Activated CD4-positive, alpha-beta T cell treated with anti-CD3 and anti-CD28 coated beads, Interleukin-2, amount 10 ng/mL, durations not matched to agents 7 days and 5 days (primary cell): ENCODE data around the gene NMNAT2. TPM values are rescaled to one million over a fixed set of nuclear protein-coding genes. Genes with fewer than 3 reads are reported as not detected.
"Not testable (repeated sequence)": the region's sequence is repeated elsewhere in the genome, so short reads cannot be mapped to it uniquely, and the experiment has no call there.

Source experiments
- CTCF ChIA-PET: fragments of 350-600 bp; sonication (Branson Sonifier 250); formaldehyde crosslinking; loops from one replicate; lab custom pipeline; 2021; ENCODE audit warnings: antibody characterized with exemption; lab: Charles Lee
- POLR2A ChIA-PET: fragments of 350-600 bp; sonication (Branson Sonifier 250); formaldehyde crosslinking; loops from one replicate; lab custom pipeline; 2021; ENCODE audit warnings: antibody characterized with exemption; lab: Charles Lee
- DNase-seq: peaks from one replicate; pipeline ENCODE4 v3.0.0-alpha.2; 2020
- H3K27ac Mint-ChIP-seq: one replicate; pipeline ENCODE4 v1.8.0; 2021; ENCODE audit warnings: mild to moderate bottlenecking, moderate library complexity, mixed read lengths
- H3K27me3 Mint-ChIP-seq: one replicate; pipeline ENCODE4 v1.8.0; 2021; ENCODE audit warnings: mixed read lengths
- H3K36me3 Mint-ChIP-seq: one replicate; pipeline ENCODE4 v1.8.0; 2021; ENCODE audit warnings: low read depth, mixed read lengths
- H3K4me1 Mint-ChIP-seq: one replicate; pipeline ENCODE4 v1.8.0; 2021; ENCODE audit warnings: mixed read lengths
- H3K4me3 Mint-ChIP-seq: one replicate; pipeline ENCODE4 v1.8.0; 2021; ENCODE audit warnings: mild to moderate bottlenecking, moderate library complexity, mixed read lengths
- H3K9me3 Mint-ChIP-seq: one replicate; pipeline ENCODE4 v1.8.0; 2021; ENCODE audit warnings: mixed read lengths
- total RNA-seq, 2 experiments: library from RNA; stranded (reverse); gene quantifications; one replicate each; pipeline ENCODE4 v1.2.3, GENCODE V29; 2021

NMNAT2 gene
- total RNA-seq, 2 experiments from 2014 or later = not detected

DNA sequence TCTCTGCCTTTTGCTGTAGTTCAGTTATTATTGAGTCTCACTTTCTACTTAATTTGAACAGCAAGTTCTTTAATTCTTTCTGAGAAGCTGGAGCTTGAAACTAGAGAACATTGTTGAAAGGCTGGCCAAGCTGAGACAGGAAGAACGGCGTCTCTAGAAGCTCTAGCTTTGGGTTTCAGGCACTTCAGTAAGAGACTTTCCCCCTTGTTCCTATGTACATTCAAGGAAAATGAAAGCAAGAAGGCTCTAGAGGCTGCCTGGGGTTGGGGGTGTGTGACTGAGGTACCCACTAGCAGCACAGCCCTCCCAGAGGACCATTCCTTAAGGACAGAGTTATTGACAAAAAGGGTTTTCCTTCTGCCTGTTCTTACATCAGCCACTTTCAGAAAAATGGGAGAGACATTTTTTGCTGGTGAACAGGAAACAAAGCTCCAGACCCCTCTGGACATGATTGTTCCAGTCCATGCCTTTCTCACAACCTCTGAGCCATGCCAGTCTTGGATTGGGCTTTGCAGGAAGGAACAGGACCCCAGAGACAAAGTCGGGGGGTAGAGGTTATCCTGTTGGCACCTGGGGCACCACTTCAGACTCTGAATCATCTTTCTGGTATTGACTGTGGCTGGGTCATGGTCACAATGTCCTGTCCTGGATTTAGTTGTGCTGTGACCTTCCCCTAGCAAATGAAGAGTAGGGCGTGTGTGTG is 169.0 kb downstream of the NMNAT2 start:
- no peaks in the 10 kb centered on the region for H3K4me1 Mint-ChIP-seq
- peaks cover 10% of the 10 kb centered on the region for H3K27me3 Mint-ChIP-seq
- no peak for DNase-seq
- H3K27ac Mint-ChIP-seq = no peak overlapping the region
- H3K36me3 Mint-ChIP-seq = no peaks in the 10 kb centered on the region
- H3K9me3 Mint-ChIP-seq = no peaks in the 10 kb centered on the region
- H3K4me3 Mint-ChIP-seq = no peak overlapping the region
- ChIA-PET POLR2A (no interaction called here), CTCF (interaction anchor here (0.6 to 2.1 kb wide), 2 partner anchors 11 to 15 kb away, joined by 4 read pairs; no protein-coding TSS in a partner anchor)

DNA sequence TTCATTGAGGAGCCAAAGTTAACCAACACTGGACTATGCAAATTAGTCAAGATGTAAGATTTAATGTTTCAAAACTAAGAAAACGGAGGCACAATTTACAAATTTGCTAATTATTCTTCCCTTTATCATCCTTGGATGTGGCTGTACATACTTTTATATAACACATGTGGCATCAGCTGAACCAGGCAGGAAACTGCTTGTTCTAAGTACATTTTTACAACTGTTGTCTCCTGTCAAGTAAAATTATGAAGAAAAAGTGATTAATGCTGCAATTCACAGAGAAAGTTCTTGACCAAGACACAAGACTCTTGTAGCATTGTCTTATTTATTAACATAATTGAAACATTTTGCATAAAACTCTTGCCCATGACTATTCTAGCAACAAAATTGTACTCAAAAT is 170.2 kb downstream of the NMNAT2 start:
- no peaks in the 10 kb centered on the region for H3K36me3 Mint-ChIP-seq
- H3K4me3 Mint-ChIP-seq = no peak overlapping the region
- CTCF ChIA-PET = interaction anchor here (1.2 to 2.1 kb wide), 2 partner anchors 11 to 13 kb away, joined by 3 to 4 read pairs; no protein-coding TSS in a partner anchor
- no peak for DNase-seq
- POLR2A ChIA-PET = no interaction called here
- peaks cover 7% of the 10 kb centered on the region for H3K27me3 Mint-ChIP-seq
- no peaks in the 10 kb centered on the region for H3K9me3 Mint-ChIP-seq
- H3K4me1 Mint-ChIP-seq = no peaks in the 10 kb centered on the region
- H3K27ac Mint-ChIP-seq = no peak overlapping the region

DNA sequence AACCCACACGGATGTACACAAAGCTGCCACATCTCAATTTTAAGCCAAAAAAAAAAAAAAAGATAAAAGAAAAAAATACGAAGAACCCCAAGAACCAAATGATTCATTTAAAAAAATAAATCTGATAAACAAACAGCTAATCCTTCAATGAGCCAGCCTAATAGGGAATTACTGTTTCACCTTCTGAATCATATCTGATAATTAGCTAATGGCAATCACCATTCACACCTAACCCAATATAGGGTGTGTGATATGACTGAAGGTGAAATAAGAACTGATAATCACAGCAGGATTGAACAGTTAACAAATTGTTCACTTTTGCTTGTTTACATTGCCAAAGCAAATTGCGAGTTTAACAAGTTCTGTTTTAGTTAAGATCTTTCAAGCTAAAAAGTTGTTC is 170.7 kb downstream of the NMNAT2 start:
- no peak overlapping the region for H3K27ac Mint-ChIP-seq
- POLR2A ChIA-PET = no interaction called here
- H3K4me1 Mint-ChIP-seq = no peaks in the 10 kb centered on the region
- no peaks in the 10 kb centered on the region for H3K9me3 Mint-ChIP-seq
- H3K4me3 Mint-ChIP-seq = no peak overlapping the region
- CTCF ChIA-PET = interaction anchor here (1.2 to 2.1 kb wide), 2 partner anchors 10 to 13 kb away, joined by 3 to 4 read pairs; no protein-coding TSS in a partner anchor
- no peaks in the 10 kb centered on the region for H3K36me3 Mint-ChIP-seq
- no peak for DNase-seq
- H3K27me3 Mint-ChIP-seq = peaks cover 8% of the 10 kb centered on the region

DNA sequence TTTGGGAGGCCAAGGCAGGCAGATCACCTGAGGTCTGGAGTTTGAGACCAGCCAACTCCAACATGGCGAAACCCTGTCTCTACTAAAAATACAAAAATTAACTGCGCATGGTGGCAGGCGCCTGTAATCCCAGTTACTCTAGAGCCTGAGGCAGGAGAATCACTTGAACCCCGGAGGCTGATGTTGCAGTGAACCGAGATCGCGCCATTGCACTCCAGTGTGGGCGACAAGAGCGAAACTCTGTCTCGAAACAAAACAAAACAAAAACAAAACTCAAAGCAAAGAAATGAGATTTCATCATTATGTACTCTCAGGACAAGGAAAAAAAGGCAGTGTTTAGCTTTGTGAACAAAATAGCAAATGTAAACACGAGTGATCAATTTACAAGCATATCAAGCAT is 171.1 kb downstream of the NMNAT2 start:
- CTCF ChIA-PET = interaction anchor here (1.2 to 2.1 kb wide), 2 partner anchors 10 to 14 kb away, joined by 3 to 4 read pairs; no protein-coding TSS in a partner anchor
- H3K27me3 Mint-ChIP-seq = peaks cover 9% of the 10 kb centered on the region
- no peak for DNase-seq
- H3K4me3 Mint-ChIP-seq = no peak overlapping the region
- POLR2A ChIA-PET = no interaction called here
- H3K27ac Mint-ChIP-seq = no peak overlapping the region
- no peaks in the 10 kb centered on the region for H3K36me3 Mint-ChIP-seq
- no peaks in the 10 kb centered on the region for H3K4me1 Mint-ChIP-seq
- H3K9me3 Mint-ChIP-seq = no peaks in the 10 kb centered on the region

DNA sequence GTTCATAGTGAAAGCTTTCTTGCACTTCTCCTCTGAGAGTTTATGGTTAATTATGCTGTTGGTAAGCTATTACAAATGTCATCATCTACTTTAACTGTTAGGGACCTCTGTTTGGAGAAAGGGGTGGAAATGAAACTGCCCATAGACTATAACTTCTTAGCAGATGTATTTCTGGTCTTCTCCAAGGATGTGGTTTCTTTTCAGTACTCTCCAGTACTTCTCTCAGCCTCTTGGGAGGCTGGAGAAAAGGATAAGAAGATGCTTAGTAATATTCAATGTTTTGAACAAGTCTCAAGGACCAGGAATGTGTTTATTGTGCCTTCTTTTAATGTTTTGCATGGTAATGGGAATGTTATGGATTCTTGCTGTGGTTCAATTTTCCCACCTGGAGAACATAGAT is 171.7 kb downstream of the NMNAT2 start:
- CTCF ChIA-PET = interaction anchor here (0.6 kb wide), 1 partner anchor 43 kb away, joined by 4 read pairs; no protein-coding TSS in a partner anchor
- POLR2A ChIA-PET = no interaction called here

DNA sequence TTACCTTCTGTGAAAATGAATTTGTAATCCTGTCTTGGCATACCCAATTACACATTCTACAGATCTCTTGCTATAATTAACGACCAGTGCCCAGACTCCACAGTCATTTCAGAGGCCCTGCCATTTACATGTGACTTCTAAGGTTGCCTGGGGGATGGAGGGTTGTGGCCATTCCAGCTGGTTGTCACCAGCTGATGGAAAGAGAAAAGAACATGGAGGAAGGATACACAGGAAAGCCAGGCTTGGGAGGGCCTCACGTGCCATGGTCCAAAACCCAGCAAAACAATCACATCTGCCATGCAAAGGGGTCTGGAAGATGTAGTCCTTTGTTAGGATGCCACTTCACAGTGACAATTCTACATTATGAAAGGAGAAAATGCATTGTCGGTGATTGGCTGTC is 172.8 kb downstream of the NMNAT2 start:
- H3K36me3 Mint-ChIP-seq = no peaks in the 10 kb centered on the region
- H3K4me1 Mint-ChIP-seq = no peaks in the 10 kb centered on the region
- DNase-seq = no peak
- POLR2A ChIA-PET = no interaction called here
- no peaks in the 10 kb centered on the region for H3K9me3 Mint-ChIP-seq
- H3K27ac Mint-ChIP-seq = no peak overlapping the region
- peaks cover 14% of the 10 kb centered on the region for H3K27me3 Mint-ChIP-seq
- CTCF ChIA-PET = no interaction called here
- H3K4me3 Mint-ChIP-seq = no peak overlapping the region

More for the DNA sequence above, 171.7 kb downstream of the NMNAT2 start:
- Mint-ChIP-seq H3K4me3 (no peak overlapping the region), H3K4me1 (no peaks in the 10 kb centered on the region), H3K36me3 (no peaks in the 10 kb centered on the region), H3K27ac (no peak overlapping the region), H3K27me3 (peaks cover 11% of the 10 kb centered on the region), H3K9me3 (no peaks in the 10 kb centered on the region)
- DNase-seq = no peak

DNA sequence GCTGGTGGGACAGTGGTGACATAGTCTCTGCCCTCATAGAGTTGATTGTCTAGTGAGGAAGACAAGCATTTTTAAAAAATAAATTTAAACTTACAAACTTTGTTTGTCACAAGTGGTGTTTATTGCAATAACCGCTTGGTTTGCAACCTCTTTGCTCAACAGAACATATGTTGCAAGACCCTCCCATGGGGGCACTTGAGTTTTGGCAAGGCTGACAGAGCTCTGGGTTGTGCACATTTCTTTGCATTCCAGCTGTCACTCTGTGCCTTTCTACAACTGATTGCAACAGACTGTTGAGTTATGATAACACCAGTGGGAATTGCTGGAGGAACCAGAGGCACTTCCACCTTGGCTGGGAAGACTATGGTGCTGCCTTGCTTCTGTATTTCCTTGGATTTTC is 173.7 kb downstream of the NMNAT2 start:
- Mint-ChIP-seq H3K27me3 (peaks cover 14% of the 10 kb centered on the region), H3K27ac (no peak overlapping the region), H3K4me3 (no peak overlapping the region), H3K9me3 (no peaks in the 10 kb centered on the region), H3K36me3 (no peaks in the 10 kb centered on the region), H3K4me1 (no peaks in the 10 kb centered on the region)
- CTCF ChIA-PET = no interaction called here
- DNase-seq = no peak
- POLR2A ChIA-PET = no interaction called here

DNA sequence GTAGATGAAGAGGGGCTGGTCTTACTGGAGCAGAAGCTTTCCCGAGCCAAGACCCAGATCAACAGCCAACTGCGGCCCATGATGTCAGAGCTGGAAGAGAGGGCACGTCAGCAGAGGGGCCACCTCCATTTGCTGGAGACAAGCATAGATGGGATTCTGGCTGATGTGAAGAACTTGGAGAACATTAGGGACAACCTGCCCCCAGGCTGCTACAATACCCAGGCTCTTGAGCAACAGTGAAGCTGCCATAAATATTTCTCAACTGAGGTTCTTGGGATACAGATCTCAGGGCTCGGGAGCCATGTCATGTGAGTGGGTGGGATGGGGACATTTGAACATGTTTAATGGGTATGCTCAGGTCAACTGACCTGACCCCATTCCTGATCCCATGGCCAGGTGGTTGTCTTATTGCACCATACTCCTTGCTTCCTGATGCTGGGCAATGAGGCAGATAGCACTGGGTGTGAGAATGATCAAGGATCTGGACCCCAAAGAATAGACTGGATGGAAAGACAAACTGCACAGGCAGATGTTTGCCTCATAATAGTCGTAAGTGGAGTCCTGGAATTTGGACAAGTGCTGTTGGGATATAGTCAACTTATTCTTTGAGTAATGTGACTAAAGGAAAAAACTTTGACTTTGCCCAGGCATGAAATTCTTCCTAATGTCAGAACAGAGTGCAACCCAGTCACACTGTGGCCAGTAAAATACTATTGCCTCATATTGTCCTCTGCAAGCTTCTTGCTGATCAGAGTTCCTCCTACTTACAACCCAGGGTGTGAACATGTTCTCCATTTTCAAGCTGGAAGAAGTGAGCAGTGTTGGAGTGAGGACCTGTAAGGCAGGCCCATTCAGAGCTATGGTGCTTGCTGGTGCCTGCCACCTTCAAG is 174.8 kb downstream of the NMNAT2 start:
- peaks cover 10% of the 10 kb centered on the region for H3K27me3 Mint-ChIP-seq
- ChIA-PET CTCF (no interaction called here), POLR2A (no interaction called here)
- no peak overlapping the region for H3K27ac Mint-ChIP-seq
- H3K4me3 Mint-ChIP-seq = no peak overlapping the region
- H3K36me3 Mint-ChIP-seq = no peaks in the 10 kb centered on the region
- no peaks in the 10 kb centered on the region for H3K9me3 Mint-ChIP-seq
- no peaks in the 10 kb centered on the region for H3K4me1 Mint-ChIP-seq
- DNase-seq = no peak

DNA sequence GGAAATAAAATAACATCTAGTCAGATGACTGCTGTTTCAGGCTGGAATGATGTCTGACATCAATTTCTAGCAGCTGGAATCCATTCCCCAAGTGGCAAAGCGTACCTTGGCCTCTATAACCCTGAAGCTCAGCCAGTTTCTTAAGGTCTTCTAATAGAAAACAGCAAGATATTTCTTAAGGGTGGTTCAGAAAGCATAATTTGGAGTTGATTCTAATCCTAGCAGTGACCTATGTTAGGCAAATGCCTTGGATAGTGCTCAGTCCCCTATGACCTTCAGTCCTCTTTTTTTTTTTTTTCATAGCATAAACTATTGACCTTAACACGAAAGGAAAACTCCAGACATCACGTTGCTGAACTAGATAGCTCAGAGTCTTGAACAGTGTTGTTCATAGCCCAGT is 175.6 kb downstream of the NMNAT2 start:
- ChIA-PET CTCF (no interaction called here), POLR2A (no interaction called here)
- Mint-ChIP-seq H3K4me1 (no peaks in the 10 kb centered on the region), H3K27ac (no peak overlapping the region), H3K4me3 (no peak overlapping the region), H3K27me3 (peaks cover 10% of the 10 kb centered on the region), H3K9me3 (no peaks in the 10 kb centered on the region), H3K36me3 (no peaks in the 10 kb centered on the region)
- no peak for DNase-seq

DNA sequence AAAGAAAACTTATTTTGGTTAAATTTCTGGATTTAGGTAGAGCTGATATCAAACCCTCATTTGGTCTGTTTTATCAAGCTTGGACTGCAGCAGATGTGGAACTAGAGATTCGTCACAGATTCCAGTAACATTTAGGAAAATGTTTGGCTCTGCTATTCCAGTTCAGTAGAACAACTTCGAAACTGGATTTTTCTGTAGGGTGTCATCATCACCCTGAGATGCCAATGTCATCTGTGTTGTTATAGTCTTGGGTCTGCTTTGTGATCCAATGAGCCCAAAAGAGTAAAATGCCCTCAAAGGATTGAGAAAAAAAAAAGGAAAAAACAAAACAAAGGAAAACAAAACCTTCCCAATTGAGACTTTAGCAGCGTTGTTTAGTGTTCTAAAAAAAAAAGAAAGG is 176.7 kb downstream of the NMNAT2 start:
- CTCF ChIA-PET = no interaction called here
- POLR2A ChIA-PET = no interaction called here
- no peaks in the 10 kb centered on the region for H3K4me1 Mint-ChIP-seq
- H3K4me3 Mint-ChIP-seq = no peak overlapping the region
- no peaks in the 10 kb centered on the region for H3K9me3 Mint-ChIP-seq
- H3K27me3 Mint-ChIP-seq = peaks cover 10% of the 10 kb centered on the region
- DNase-seq = no peak
- no peak overlapping the region for H3K27ac Mint-ChIP-seq
- H3K36me3 Mint-ChIP-seq = no peaks in the 10 kb centered on the region

DNA sequence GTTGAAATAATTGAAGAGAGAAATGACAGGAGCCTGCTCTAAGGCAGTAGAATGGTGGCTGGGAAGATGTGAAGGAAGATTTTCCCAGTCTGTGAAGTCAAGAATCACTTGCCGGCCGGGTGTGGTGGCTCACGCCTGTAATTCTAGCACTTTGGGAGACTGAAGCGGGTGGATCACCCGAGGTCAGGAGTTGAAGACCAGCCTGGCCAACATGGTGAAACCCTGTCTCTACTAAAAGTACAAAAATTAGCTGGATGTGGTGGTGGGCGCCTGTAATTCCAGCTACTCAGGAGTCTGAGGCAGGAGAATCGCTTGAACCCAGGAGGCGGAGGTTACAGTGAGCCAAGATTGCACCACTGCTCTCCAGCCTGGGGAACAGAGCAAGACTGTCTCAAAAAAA is 177.3 kb downstream of the NMNAT2 start:
- DNase-seq, H3K36me3 Mint-ChIP-seq, H3K4me3 Mint-ChIP-seq, POLR2A ChIA-PET, H3K27ac Mint-ChIP-seq, CTCF ChIA-PET, H3K9me3 Mint-ChIP-seq, H3K4me1 Mint-ChIP-seq: not testable (repeated sequence)
- peaks cover 10% of the 10 kb centered on the region for H3K27me3 Mint-ChIP-seq

DNA sequence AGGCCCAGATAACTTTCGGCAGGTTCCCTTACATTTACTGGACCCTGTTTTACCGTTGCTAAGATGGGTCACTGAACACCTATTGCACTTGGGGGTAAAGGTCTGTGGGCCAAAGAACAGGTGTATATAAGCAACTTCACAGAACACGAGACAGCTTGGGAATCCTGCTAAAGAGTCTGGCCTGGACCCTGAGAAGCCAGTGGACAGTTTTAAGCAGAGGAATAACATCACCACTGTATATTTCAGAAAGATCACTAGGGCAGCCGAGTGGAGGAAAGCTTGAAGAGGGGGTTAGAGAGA is 177.7 kb downstream of the NMNAT2 start:
- Mint-ChIP-seq H3K36me3 (no peaks in the 10 kb centered on the region), H3K4me3 (no peak overlapping the region), H3K9me3 (no peaks in the 10 kb centered on the region), H3K27me3 (peaks cover 11% of the 10 kb centered on the region), H3K4me1 (no peaks in the 10 kb centered on the region), H3K27ac (no peak overlapping the region)
- ChIA-PET CTCF (no interaction called here), POLR2A (no interaction called here)
- DNase-seq = no peak

DNA sequence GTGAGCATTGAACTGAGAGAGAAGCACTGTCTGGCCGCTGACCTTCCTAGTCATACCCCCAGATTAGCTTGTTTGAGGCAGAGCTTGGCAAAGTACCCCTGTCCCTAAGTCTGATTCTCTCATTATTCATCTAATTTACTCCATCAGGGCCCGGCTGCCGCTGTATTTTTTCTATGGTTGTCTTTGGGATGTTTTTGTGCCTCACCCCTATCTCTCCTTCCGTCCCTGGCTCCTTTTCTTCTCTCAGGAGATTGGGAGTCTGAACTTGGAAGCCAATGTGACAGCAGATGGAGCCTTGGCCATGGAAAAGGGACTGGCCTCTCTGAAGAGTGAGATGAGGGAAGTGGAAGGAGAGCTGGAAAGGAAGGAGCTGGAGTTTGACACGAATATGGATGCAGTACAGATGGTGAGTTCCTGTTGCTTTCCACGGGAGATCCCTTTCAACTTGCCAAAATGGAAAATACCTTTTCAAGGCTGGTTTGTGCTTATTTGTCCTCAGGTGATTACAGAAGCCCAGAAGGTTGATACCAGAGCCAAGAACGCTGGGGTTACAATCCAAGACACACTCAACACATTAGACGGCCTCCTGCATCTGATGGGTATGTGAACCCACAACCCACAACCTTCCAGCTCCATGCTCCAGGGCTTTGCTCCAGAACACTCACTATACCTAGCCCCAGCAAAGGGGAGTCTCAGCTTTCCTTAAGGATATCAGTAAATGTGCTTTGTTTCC is 178.2 kb downstream of the NMNAT2 start:
- POLR2A ChIA-PET = no interaction called here
- no peaks in the 10 kb centered on the region for H3K4me1 Mint-ChIP-seq
- H3K9me3 Mint-ChIP-seq = no peaks in the 10 kb centered on the region
- peaks cover 15% of the 10 kb centered on the region for H3K27me3 Mint-ChIP-seq
- no peaks in the 10 kb centered on the region for H3K36me3 Mint-ChIP-seq
- DNase-seq = no peak
- CTCF ChIA-PET = interaction anchor here (1.2 kb wide), 1 partner anchor 11 kb away, joined by 6 read pairs; no protein-coding TSS in a partner anchor
- no peak overlapping the region for H3K27ac Mint-ChIP-seq
- no peak overlapping the region for H3K4me3 Mint-ChIP-seq
